ENCODE measurements around the gene PHF12. TPM values are rescaled to one million over a fixed set of nuclear protein-coding genes. Genes with fewer than 3 reads are reported as not detected.

Gene PHF12
- total RNA-seq, 3 donors from 2014 or later (not counting 1 experiment from before 2014, with no cell fraction given): 163 to 177 (median 171) TPM

DNA sequence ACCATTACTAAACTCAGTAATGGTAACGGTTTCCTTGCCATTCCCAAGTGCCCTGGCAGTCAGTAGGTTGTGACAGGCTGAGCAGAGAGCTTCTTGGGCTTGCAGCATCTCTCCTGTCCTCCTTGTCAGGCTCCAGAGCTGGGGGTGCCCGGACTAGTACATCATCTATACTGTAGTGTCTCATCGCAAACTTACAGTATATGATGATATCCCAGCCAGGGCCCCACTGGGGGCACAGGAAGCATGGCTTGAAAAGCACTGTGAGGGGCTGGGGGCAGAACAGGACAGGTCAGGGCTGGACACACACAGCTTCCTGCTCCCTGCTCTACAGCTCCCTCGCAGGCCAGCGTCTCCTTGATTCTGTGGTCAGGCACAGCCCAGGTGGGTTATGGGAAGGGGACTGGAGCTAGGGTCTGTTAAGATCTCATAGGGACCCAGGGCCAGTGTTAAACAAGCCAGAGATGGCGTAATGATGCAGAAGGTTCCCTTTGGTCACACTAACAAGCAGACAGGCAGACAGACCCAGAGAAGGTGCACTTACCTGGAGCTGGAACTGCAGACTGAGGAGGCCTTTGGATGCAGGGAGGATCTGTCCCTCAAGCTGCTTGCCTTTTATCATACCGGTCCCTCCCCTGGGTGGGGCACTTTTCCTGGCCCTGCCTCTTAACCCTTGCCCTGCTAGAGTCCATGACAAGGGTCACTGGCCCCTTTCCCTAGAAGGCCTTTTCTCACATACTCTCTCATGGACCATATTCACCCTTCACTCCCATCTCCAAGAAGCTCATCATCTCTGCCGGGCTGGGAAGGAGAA, 89.7 kb downstream of the PHF12 start:
- Mint-ChIP-seq H3K4me1 (no peaks in the 10 kb centered on the region), H3K9me3 (no peaks in the 10 kb centered on the region), H3K4me3 (no peak overlapping the region), H3K27ac (peak overlapping the region in 1 of 2 donors; percentile 21), H3K36me3 (no peaks in the 10 kb centered on the region), H3K27me3 (ENCODE audit: low read depth in 2 of 2) (no peaks in the 10 kb centered on the region)
- peaks cover 27% of the 10 kb centered on the region for H3K36me3 ChIP-seq (ENCODE audit: control insufficient read depth, insufficient read depth, low read length)
- WGBS (ENCODE audit: insufficient coverage): 86% methylated on average over 8 of the region's 8 CpGs
- H3K4me1 ChIP-seq (ENCODE audit: control insufficient read depth, insufficient read depth, low read length): no peaks in the 10 kb centered on the region
- H3K4me3 ChIP-seq (ENCODE audit: low read length): no peak overlapping the region
- DNase-seq: no peak
- no peak for ATAC-seq
- H3K27me3 ChIP-seq (ENCODE audit: control insufficient read depth, insufficient read depth, low read length): no peaks in the 10 kb centered on the region
- no peak overlapping the region for H3K27ac ChIP-seq (ENCODE audit: low read length)
- H3K9me3 ChIP-seq (ENCODE audit: control insufficient read depth, insufficient read depth, low read length): no peaks in the 10 kb centered on the region
- intact Hi-C loops (cut with micrococcal nuclease): no loop called here
- TF ChIP-seq, protein P1, sequence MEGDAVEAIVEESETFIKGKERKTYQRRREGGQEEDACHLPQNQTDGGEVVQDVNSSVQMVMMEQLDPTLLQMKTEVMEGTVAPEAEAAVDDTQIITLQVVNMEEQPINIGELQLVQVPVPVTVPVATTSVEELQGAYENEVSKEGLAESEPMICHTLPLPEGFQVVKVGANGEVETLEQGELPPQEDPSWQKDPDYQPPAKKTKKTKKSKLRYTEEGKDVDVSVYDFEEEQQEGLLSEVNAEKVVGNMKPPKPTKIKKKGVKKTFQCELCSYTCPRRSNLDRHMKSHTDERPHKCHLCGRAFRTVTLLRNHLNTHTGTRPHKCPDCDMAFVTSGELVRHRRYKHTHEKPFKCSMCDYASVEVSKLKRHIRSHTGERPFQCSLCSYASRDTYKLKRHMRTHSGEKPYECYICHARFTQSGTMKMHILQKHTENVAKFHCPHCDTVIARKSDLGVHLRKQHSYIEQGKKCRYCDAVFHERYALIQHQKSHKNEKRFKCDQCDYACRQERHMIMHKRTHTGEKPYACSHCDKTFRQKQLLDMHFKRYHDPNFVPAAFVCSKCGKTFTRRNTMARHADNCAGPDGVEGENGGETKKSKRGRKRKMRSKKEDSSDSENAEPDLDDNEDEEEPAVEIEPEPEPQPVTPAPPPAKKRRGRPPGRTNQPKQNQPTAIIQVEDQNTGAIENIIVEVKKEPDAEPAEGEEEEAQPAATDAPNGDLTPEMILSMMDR (IDR thresholded peaks at IDR 0.05): no peak

DNA sequence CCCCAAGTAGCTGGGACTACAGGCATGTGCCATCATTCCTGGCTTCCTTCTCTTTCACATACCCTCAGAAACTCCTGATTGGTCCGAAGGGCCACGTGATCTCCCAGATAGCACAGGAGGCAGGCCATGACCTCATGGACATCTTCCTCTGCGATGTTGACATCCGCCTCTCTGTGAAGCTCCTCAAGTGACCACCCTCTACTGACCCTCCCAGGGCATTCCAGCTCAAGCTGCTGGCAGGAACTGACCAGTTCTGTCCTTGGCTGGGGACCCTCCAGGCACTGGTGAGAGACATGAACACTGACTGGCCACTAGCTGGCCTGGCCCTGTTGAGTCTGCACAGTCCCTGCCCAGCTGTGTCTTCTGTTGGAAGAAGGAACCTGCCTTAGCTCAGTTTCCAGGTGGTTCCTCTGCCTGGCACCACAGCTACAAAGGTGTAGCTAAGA, 90.9 kb downstream of the PHF12 start:
- H3K27ac Mint-ChIP-seq: no peak overlapping the region
- intact Hi-C loops (cut with micrococcal nuclease): no loop called here
- H3K9me3 ChIP-seq (ENCODE audit: control insufficient read depth, insufficient read depth, low read length): no peaks in the 10 kb centered on the region
- no peaks in the 10 kb centered on the region for H3K27me3 ChIP-seq (ENCODE audit: control insufficient read depth, insufficient read depth, low read length)
- no peaks in the 10 kb centered on the region for H3K27me3 Mint-ChIP-seq (ENCODE audit: low read depth in 2 of 2)
- WGBS (ENCODE audit: insufficient coverage): 97% methylated on average over 4 of the region's 4 CpGs
- DNase-seq (no peak), ATAC-seq (no peak)
- peaks cover under 1 to 2% of the 10 kb centered on the region in 2 donors for H3K4me1 Mint-ChIP-seq
- TF ChIP-seq, protein P1 (IDR thresholded peaks at IDR 0.05): no peak
- H3K4me1 ChIP-seq (ENCODE audit: control insufficient read depth, insufficient read depth, low read length): peaks cover 3% of the 10 kb centered on the region
- no peak overlapping the region for H3K27ac ChIP-seq (ENCODE audit: low read length)
- H3K4me3 ChIP-seq (ENCODE audit: low read length): no peak overlapping the region
- H3K36me3 Mint-ChIP-seq: no peaks in the 10 kb centered on the region
- H3K4me3 Mint-ChIP-seq: no peak overlapping the region
- H3K9me3 Mint-ChIP-seq: no peaks in the 10 kb centered on the region
- peaks cover 27% of the 10 kb centered on the region for H3K36me3 ChIP-seq (ENCODE audit: control insufficient read depth, insufficient read depth, low read length)

DNA sequence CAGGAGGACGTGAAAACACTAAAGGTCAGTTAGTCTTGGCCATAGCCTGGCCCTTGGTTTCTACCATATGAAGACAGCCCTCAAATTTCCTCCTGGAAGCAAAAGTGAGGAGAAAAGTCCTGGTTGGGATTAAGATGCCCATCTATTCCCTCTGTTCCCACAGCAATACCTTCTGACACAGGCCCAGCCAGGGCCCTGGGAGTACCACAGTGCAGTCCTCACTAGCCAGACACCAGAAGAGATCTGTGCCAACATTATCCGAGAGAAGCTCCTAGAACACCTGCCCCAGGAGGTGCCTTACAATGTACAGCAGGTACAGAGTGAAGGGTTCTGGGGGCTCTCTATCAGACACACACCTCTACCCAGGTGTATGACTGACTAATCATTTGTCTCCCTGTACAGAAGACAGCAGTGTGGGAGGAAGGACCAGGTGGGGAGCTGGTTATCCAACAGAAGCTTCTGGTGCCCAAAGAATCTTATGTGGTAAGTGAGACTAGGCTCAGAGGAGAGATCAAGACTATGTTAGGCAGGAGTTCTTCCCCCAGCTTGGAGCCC, 92.4 kb downstream of the PHF12 start:
- Histone ChIP-seq H3K27ac (ENCODE audit: low read length) (no peak overlapping the region), H3K27me3 (ENCODE audit: control insufficient read depth, insufficient read depth, low read length) (no peaks in the 10 kb centered on the region), H3K9me3 (ENCODE audit: control insufficient read depth, insufficient read depth, low read length) (no peaks in the 10 kb centered on the region), H3K4me3 (ENCODE audit: low read length) (no peak overlapping the region), H3K4me1 (ENCODE audit: control insufficient read depth, insufficient read depth, low read length) (peaks cover 13% of the 10 kb centered on the region), H3K36me3 (ENCODE audit: control insufficient read depth, insufficient read depth, low read length) (peaks cover 27% of the 10 kb centered on the region)
- whole genome bisulfite sequencing (ENCODE audit: insufficient coverage): 50% methylated on average over 2 of the region's 2 CpGs
- Mint-ChIP-seq H3K36me3 (no peaks in the 10 kb centered on the region), H3K27me3 (ENCODE audit: low read depth in 2 of 2) (no peaks in the 10 kb centered on the region), H3K9me3 (no peaks in the 10 kb centered on the region), H3K27ac (no peak overlapping the region), H3K4me3 (no peak overlapping the region), H3K4me1 (peaks cover 14% of the 10 kb centered on the region in 2 donors)
- no peak for DNase-seq
- TF ChIP-seq, protein P1 (IDR thresholded peaks at IDR 0.05): no peak
- no peak for ATAC-seq
- intact Hi-C loops (cut with micrococcal nuclease): no loop called here

Data from natural killer cell (primary cell).